Transverse colon (tissue), 4 donors: ENCODE data around the gene FAM118B. TPM values are rescaled to one million over a fixed set of nuclear protein-coding genes. Genes with fewer than 3 reads are reported as not detected.

Source experiments
- DNase-seq: peaks from one replicate; pipeline ENCODE4 v3.0.0-alpha.2; 2019
- H3K27ac ChIP-seq, 4 donors: fragments of 200-600 bp; sonication (generic); 2 replicates each; pipeline ENCODE4 v1.5.1; 2016 to 2018; ENCODE audit warnings: inconsistent platforms in 4 of 4
- H3K27me3 ChIP-seq: fragments of 200-600 bp; sonication (generic); 2 replicates; pipeline ENCODE4 v1.5.1; 2017; ENCODE audit warnings: inconsistent platforms
- H3K36me3 ChIP-seq, 4 donors: fragments of 200-600 bp; sonication (generic); 2 replicates each; pipeline ENCODE4 v1.5.1; 2017 to 2019; ENCODE audit warnings: inconsistent platforms in 4 of 4
- H3K4me1 ChIP-seq, 4 donors: fragments of 200-600 bp; sonication (generic); 2 replicates each; pipeline ENCODE4 v1.5.1; 2017 to 2020; ENCODE audit warnings: inconsistent platforms in 4 of 4
- H3K4me3 ChIP-seq, 4 donors: fragments of 200-600 bp; sonication (generic); 1 replicate in 1 of 4; 2 replicates in 3 of 4; pipeline versions ENCODE4 v1.5.1 to v1.6.1; 2017 to 2019; ENCODE audit warnings: inconsistent platforms in 4 of 4
- H3K9me3 ChIP-seq, 2 donors: fragments of 200-600 bp; sonication (generic); 2 replicates each; pipeline ENCODE4 v1.5.1; 2017 to 2019; ENCODE audit warnings: inconsistent platforms in 2 of 2
- EP300 ChIP-seq: sonication (generic); formaldehyde crosslinking; IDR thresholded peaks from one replicate; pipeline ENCODE4 v1.6.1; 2017; ENCODE audit warnings: antibody characterized with exemption, low read depth
- POLR2A ChIP-seq: fragments of 450-650 bp; IDR thresholded peaks from one replicate; pipeline ENCODE4 v1.6.1; 2016; ENCODE audit warnings: antibody characterized with exemption, mild to moderate bottlenecking, moderate library complexity
- POLR2AphosphoS5 ChIP-seq, 3 donors: sonication (generic); formaldehyde crosslinking; IDR thresholded peaks; one replicate each; pipeline ENCODE4 v1.6.1; 2016; ENCODE audit warnings: antibody characterized with exemption in 3 of 3
- WGBS, 2 donors: methylation state at CpG; one replicate each; pipeline ENCODE4 v1.1.5; 2018; ENCODE audit warnings: low coverage in 1 of 2; 5-methylcytosine and 5-hydroxymethylcytosine counted together
- in situ Hi-C, 4 donors: fragments of 200-750 bp; cut with MboI; loops; one replicate each; pipeline versions ENCODE4 v1.15.0 to v1.15.1; 2017; ENCODE audit warnings: low sequenced_read_pairs in 3 of 4, low pct_ligation_motif_present in 1 of 4, low pct_unique_long_range_greater_than_20kb in 1 of 4
- intact Hi-C: fragments of 100-400 bp; cut with DNase I; formaldehyde crosslinking; loops from one replicate; pipeline ENCODE4 v1.15.1; 2023; ENCODE audit warnings: low total_unique reads
- total RNA-seq, 4 donors: library from RNA; depleted of rRNA; stranded (reverse); fragments of >200 nt; gene quantifications; one replicate each; pipeline ENCODE4 v1.1.0, GENCODE V29; 2016
- TF ChIP-seq, protein P1 (sequence below), 5 experiments: fragments of 200-600 bp in 3 of 5; fragments of 450-650 bp in 2 of 5; sonication (generic) in 3 of 5; IDR thresholded peaks; 1 replicate in 2 of 5; 2 replicates in 3 of 5; pipeline ENCODE4 v1.5.1; 2016 to 2017; ENCODE audit warnings: antibody characterized with exemption in 5 of 5, inconsistent platforms in 3 of 5, mild to moderate bottlenecking in 2 of 5, moderate library complexity in 1 of 5

Gene FAM118B
- total RNA-seq, 4 donors from 2014 or later = 13.7 to 54.5 (median 47.3) TPM

DNA sequence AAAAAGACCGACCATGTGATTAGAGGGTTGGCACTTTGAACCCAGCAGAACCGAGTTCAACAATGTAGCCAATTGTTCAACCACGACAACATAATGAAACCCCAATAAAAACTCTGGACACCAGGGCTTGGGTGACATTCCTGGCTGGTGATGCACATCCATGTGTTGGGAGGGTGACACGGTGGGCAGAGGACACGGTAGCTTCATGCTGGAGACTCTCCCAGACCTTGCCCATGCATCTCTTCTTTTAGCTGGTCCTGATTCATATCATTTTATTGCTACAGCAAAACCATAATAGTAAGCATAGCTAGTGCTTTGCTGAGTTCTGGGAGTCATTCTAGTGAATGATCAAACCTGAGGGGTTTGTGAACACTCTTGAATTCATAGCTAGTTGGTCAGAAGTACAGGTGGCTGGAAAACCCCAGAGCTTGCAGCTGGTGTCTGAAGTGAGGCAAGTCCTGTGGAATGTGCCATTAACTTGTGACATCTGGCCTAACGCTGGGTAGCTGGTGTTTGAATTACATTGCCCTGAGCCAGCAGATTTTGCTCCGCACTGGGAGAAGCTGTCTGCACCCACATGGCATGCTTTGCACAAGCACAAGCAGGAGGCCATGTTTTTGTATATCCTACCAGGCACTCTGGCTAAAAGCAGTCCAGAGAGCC is 14.2 kb upstream of the FAM118B start:
- 87% methylated on average over 7 of the region's 7 CpGs; no CpG with 5 or more reads in 1 of the 2 donors for WGBS, 2 donors
- intact Hi-C loops (no loop called here), in situ Hi-C loops (loop anchor here in 3 of 4 donors (5.0 to 10.0 kb wide), 2 partner anchors 273 to 275 kb away; no protein-coding TSS in a partner anchor)
- DNase-seq = no peak
- H3K4me1 ChIP-seq = no peaks in the 10 kb centered on the region
- TF ChIP-seq, protein P1, sequence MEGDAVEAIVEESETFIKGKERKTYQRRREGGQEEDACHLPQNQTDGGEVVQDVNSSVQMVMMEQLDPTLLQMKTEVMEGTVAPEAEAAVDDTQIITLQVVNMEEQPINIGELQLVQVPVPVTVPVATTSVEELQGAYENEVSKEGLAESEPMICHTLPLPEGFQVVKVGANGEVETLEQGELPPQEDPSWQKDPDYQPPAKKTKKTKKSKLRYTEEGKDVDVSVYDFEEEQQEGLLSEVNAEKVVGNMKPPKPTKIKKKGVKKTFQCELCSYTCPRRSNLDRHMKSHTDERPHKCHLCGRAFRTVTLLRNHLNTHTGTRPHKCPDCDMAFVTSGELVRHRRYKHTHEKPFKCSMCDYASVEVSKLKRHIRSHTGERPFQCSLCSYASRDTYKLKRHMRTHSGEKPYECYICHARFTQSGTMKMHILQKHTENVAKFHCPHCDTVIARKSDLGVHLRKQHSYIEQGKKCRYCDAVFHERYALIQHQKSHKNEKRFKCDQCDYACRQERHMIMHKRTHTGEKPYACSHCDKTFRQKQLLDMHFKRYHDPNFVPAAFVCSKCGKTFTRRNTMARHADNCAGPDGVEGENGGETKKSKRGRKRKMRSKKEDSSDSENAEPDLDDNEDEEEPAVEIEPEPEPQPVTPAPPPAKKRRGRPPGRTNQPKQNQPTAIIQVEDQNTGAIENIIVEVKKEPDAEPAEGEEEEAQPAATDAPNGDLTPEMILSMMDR (IDR thresholded peaks at IDR 0.05) = no peak
- TF ChIP-seq POLR2AphosphoS5 (IDR thresholded peaks at IDR 0.05) (no peak), POLR2A (no peak), EP300 (no peak)
- H3K36me3 ChIP-seq = peaks cover 0 to 29% (median 9%) of the 10 kb centered on the region in 4 donors
- H3K4me3 ChIP-seq = no peak overlapping the region
- no peak overlapping the region for H3K27ac ChIP-seq
- H3K27me3 ChIP-seq = no peaks in the 10 kb centered on the region
- no peaks in the 10 kb centered on the region for H3K9me3 ChIP-seq

DNA sequence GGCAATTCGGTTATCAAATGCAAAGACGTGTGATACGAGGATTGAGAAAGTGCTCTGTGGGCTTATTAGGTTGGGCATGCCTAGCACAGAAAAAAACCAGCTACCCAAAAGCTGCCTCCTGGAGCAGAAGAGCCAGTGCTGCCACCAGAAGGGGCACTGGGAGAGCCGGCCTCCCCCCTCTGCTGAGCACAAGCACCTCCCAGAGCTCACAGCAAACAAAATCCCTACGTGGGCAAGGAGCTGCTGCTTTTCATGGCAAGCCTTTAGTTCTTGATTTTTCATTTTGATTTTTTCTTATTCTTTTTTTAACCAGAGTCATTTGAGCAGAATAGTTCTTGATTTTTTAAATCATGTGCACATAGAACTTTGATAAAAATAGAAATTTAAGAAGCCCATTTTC is 12.9 kb upstream of the FAM118B start:
- Histone ChIP-seq H3K4me3 (no peak overlapping the region), H3K4me1 (no peaks in the 10 kb centered on the region), H3K36me3 (peaks cover 0 to 42% (median 12%) of the 10 kb centered on the region in 4 donors), H3K9me3 (no peaks in the 10 kb centered on the region), H3K27me3 (no peaks in the 10 kb centered on the region), H3K27ac (no peak overlapping the region)
- intact Hi-C loops = no loop called here
- no peak for DNase-seq
- WGBS, 2 donors = 94 to 95% methylated on average over 2 to 5 of the region's 5 CpGs
- TF ChIP-seq EP300 (no peak), POLR2AphosphoS5 (IDR thresholded peaks at IDR 0.05) (no peak), POLR2A (no peak)
- TF ChIP-seq, protein P1 (IDR thresholded peaks at IDR 0.05) = no peak
- in situ Hi-C loops = loop anchor here in 3 of 4 donors (5.0 to 10.0 kb wide), 2 partner anchors 274 to 276 kb away; no protein-coding TSS in a partner anchor

DNA sequence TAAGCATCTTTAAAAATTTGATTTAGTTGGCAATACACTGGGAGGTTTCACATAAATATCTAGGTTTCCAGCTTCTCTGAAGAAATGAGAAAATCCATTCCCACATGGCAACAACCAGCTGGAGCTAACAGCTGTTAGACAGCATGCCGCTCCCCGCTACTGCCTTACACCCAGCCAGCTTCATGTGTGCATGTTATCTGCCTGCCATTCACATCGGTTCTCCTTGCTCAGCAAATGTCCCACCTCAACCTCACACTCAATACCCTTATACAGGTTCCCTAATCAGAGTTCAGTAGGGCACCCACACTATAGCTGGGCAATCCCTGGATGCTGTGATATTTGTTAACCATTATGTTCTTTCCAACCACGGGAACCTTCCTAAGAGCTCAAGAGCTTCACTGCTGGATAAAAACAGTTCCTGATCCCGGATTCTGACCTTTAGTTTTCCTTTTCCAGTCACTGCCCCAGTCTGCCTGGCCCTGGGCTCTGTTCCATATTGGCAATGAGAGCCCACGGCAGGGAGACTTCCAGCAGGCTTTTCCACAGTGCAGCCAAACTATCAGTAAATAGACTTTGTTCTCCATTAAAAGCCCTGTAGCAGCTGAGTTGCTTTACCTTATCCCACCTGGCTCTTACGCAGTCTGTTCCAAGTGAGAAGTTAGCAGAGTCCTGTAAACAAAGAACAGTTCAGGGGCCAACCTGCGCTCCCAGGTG is 8.8 kb upstream of the FAM118B start:
- in situ Hi-C loops = loop anchor here in 3 of 4 donors (5.0 to 25.0 kb wide), 3 partner anchors 281 to 616 kb away; partner anchors contain the start of gene STT3A (in 1 of the 3)
- no peak for TF ChIP-seq POLR2AphosphoS5 (IDR thresholded peaks at IDR 0.05)
- no peak for TF ChIP-seq EP300
- H3K27ac ChIP-seq = no peak overlapping the region

DNA sequence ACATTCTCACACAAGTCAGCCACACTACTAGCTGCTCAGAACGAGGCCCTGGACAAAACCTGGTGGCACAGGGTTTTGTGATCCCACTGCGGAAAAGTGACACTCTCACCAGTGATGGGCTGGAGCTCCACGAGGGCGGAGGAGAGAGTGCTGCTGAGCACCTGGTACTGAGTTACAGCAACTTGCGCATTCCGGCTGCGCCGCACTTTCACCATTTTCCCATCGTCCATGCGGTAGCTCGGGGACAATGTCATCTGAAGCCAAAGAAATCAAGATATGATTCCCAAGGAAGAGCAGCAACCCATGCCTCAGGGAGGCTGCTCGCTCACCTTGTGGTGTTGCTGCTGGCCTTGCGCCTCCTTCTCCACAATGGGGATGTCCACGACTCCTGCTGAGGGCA is 6.2 kb upstream of the FAM118B start:
- intact Hi-C loops (no loop called here), in situ Hi-C loops (loop anchor here in 2 of 4 donors (25.0 kb wide), 2 partner anchors 593 to 618 kb away; partner anchors contain the start of gene STT3A (in 1 of the 2))
- no peaks in the 10 kb centered on the region for H3K27me3 ChIP-seq
- peaks cover 0 to 3% (median under 1%) of the 10 kb centered on the region in 4 donors for H3K4me1 ChIP-seq
- H3K36me3 ChIP-seq = peaks cover 0 to 59% (median 28%) of the 10 kb centered on the region in 4 donors
- no peak for DNase-seq
- TF ChIP-seq, protein P1 (IDR thresholded peaks at IDR 0.05) = no peak
- TF ChIP-seq POLR2A (no peak), POLR2AphosphoS5 (IDR thresholded peaks at IDR 0.05) (no peak), EP300 (no peak)
- WGBS, 2 donors = 99% methylated on average over 14 of the region's 14 CpGs; no CpG with 5 or more reads in 1 of the 2 donors
- H3K9me3 ChIP-seq = no peaks in the 10 kb centered on the region
- H3K4me3 ChIP-seq = no peak overlapping the region
- H3K27ac ChIP-seq = no peak overlapping the region

More for the DNA sequence above, 8.8 kb upstream of the FAM118B start:
- Histone ChIP-seq H3K36me3 (peaks cover 0 to 69% (median 25%) of the 10 kb centered on the region in 4 donors), H3K4me3 (no peak overlapping the region), H3K4me1 (no peaks in the 10 kb centered on the region), H3K27me3 (no peaks in the 10 kb centered on the region), H3K9me3 (no peaks in the 10 kb centered on the region)
- no peak for DNase-seq
- intact Hi-C loops = no loop called here
- 89 to 96% methylated on average over 5 to 8 of the region's 8 CpGs for WGBS, 2 donors
